HG02884 (cell line): ENCODE measurements around the gene KRT5.
"Not testable (repeated sequence)": the region's sequence is repeated elsewhere in the genome, so short reads cannot be mapped to it uniquely, and the experiment has no call there.

ENCODE experiments used
- ATAC-seq: cut with Tn5 transposase; IDR thresholded peaks from one replicate; pipeline ENCODE4 v1.9.1; 2021; ENCODE audit warnings: mild to moderate bottlenecking, moderate library complexity; ENCODE audit not compliant: unreplicated experiment

KRT5 gene

GRCh38 chr12:52497975-52498374 is 22.2 kb downstream of the KRT5 start:
- ATAC-seq = no peak

DNA sequence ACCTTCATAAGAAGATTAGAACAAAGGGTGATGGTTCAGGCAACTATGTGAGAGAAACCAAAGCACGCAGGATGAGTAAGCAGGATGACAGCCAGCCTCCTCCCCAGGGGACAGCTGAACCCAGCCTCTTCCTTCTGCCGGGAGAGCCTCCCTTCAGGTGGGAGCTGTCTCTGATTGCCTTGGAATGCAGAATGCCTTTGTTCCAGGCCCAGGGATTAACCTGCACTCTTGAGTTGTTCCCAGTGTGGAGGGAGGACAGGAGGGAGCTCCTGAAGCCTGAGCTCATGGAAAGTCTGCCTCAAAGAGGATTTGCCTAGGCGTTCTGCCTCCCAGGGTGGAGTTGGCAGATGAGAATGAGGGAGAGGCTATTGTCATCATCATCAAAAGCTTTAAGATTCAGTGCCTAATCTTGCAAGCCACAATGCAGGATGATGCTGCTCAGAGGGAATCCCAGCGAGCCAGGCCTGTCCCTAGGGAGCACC is 23.6 kb downstream of the KRT5 start:
- ATAC-seq = no peak

GRCh38 chr12:52496054-52496453 is 24.1 kb downstream of the KRT5 start:
- ATAC-seq = no peak

- no peak for ATAC-seq
Measured at GRCh38 chr12:52495389-52495788, 24.8 kb downstream of the KRT5 start.

- no peak for ATAC-seq
Measured at GRCh38 chr12:52494518-52494917, 25.7 kb downstream of the KRT5 start.

- no peak for ATAC-seq
Measured at GRCh38 chr12:52494100-52494499, 26.1 kb downstream of the KRT5 start.

DNA sequence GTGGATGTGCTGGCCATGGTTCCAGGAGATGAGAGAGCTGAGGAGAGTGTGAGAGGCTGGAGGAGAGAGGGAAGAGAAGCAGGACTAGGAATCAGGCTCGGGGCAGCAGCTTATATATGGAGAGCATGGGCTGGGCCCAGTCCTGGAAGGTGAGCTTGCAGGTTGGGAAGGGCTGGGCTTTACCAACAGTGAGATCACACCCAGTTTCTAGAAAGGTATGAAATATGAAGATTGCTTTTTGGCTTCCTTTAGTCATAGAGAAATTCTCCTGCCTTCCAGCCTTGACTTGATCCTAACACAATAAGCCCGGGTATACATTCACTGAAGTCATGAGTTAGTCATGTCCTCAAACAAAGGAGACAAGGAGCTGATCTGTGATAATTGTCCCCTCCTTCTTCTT is 27.0 kb downstream of the KRT5 start, which contains the start of gene KRT6A:
TSS of gene KRT6A (minus strand) at position 86 of the 400 bp plus-strand sequence. CDS start at position 17, 69 bp downstream.
- ATAC-seq = no peak

DNA sequence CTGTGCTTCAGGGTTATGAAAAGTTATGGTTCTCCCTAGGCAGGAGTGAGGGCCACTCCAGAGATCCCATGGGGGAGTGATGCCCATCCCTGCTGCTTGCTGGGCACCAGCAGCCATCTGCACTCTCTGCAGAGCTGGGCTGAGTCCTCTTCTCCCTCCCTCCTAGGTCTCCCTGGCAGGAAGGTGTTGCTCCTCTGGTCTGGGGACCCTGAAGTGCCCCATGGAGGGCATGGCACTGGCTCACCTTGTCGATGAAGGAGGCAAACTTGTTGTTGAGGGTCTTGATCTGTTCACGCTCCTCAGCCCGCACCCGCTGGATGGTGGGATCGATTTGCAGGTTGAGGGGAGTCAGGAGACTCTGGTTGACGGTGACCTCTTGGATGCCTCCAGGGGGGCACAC is 27.8 kb downstream of the KRT5 start:
- not testable (repeated sequence) for ATAC-seq

DNA sequence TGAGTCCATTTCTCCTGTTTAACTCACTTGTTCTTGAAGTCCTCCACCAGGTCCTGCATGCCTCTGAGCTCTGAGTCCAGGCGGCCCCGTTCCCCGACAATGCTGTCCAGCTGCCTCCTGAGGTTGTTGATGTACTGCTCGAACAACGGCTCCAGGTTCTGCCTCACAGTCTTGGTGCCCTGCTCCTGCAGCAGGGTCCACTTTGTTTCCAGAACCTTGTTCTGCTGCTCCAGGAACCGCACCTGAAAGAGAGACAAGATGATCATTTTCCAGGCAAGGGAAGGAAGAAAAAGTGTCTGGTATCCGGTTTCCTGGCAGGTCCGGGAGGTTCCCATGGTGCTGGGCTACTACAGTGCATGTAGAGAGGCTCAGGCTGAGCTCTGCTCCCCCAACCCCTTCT is 28.7 kb downstream of the KRT5 start:
- ATAC-seq = not testable (repeated sequence)

- ATAC-seq = no peak
Measured at GRCh38 chr12:52488736-52489135, 31.5 kb downstream of the KRT5 start.

DNA sequence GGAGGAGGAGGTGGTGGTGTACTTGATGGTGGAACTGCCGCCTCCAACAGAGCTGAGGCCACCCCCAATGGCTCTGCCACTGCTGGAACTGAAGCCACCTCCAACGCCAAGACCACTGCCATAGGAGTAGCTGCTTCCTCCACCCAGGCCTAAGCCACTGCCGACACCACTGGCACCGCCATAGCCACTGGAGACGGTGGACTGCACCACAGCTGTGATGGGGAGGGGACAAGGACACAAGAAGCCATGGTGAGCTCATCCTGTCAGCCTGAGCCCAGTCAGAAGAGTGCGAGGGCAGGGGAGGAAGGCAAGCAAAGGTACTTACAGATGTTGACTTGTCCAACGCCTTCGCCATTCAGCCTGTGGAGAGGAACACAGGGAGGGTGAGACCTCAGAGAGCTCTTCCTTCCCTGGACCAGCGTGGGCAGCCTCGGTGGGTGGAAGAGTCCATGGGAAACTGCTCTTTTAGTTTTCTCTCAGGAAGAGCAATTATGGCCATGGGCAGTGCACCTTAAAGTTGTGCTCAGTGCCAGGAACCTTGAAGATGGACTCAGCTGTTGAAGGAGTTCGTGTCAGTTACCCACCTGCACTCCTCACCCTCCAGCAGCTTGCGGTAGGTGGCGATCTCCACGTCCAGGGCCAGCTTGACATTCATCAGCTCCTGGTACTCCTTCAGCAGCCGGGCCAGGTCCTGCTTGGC is 32.3 kb downstream of the KRT5 start:
- not testable (repeated sequence) for ATAC-seq

- no peak for ATAC-seq
Measured at GRCh38 chr12:52487211-52487610, 33.0 kb downstream of the KRT5 start.

DNA sequence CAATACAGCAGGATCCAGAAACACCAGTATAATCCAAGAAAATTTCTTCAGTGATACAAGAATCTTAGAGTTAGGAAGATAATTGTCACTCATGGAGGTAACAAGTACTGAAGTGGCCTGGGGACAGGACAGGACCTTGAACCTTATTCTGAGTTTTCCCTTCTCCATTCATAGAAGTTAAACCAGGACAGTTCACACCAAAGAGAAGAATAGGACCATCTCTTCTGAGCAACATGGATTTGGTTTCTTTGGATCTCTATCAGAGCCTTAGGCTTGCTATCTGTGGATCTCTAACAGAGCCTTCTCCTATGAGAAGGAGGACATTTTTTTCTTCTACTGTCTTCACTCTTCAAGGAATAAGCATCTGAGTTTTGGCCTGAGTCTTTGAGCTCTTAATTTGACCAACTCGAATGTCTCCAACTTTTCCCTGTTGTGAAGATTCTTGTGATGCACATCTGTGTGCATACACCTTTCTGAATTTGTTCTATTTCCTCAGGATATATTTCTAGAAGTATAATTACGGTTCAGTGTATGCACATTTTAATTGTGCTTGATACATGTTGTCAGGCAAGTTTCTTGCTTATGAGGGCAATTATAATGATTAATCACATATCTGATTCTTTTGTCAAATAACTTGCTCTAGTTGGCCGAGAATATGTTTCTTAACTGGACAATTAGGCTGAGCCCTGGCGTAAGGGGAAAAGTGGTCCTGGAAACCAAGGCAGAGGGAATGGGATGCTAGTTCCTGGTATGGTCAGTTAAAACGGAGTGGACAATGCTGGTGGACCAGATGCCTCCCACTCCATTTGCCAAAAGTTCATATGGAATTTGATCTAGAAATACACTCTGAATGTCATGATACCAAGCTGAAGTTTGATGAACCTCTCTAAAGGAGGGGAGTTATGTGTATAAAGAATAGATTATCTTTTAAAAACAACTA is 33.8 kb downstream of the KRT5 start:
- no peak for ATAC-seq

DNA sequence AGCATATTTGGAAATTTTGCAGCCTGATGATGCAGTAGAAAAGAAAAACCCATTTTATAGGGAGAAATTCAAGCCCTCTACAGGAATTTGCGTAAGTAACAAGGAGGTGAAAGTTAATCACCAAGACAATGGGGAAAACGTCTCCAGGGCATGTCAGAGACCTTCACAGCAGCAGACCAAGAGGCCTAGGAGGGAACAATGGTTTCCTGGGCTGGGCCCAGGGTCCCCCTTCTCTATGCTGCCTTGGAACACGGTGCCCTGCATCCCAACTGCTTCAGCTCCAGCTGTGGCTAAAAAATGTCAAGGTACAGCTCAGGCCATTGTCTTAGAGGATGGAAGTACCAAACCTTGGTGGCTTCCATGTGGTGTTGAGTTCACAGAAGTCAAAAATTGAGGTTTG is 40.1 kb downstream of the KRT5 start:
- ATAC-seq = no peak

DNA sequence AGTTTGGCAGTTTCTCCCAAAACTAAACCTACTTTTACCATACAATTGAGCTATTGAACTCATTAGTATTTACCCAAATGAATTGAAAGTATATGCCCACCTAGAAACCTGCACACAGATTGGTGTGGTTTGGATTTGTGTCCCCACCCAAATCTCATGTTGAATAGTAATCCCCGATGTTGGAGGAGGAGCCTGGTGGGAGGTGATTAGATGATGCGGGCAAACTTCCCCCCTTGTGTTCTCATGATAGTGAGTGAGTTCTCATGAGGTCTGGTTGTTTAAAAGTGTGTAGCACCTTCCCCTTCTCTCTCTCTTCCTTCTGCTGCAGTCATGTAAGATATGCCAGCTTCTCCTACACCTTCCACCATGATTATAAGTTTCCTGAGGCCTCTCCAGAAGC is 42.5 kb downstream of the KRT5 start:
- no peak for ATAC-seq

DNA sequence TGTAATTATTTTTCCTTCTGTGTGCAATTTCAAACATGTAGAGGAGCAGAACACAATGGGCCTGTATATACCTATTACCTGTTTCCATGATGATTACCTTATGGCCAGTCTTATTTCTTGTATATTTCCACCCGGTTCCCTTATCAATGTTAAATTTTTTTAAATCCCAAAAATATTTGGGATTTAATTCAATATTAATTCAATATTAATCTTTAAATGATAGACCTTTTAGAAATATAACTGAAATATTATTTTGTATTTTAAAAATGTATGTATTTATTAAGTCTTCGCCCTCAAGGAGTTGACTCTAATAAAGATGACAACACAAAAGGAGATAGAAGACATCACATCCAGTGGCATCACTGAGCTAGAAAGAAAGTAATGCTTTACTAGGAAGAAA is 46.0 kb downstream of the KRT5 start:
- no peak for ATAC-seq

- no peak for ATAC-seq
Measured at GRCh38 chr12:52473768-52474167, 46.4 kb downstream of the KRT5 start, which contains the start of gene KRT6C. KRT6C (minus strand) TSS chr12:52473805; CDS start chr12:52473737, 68 bp downstream.

- ATAC-seq = no peak
Measured at GRCh38 chr12:52469853-52470252, 50.3 kb downstream of the KRT5 start.

DNA sequence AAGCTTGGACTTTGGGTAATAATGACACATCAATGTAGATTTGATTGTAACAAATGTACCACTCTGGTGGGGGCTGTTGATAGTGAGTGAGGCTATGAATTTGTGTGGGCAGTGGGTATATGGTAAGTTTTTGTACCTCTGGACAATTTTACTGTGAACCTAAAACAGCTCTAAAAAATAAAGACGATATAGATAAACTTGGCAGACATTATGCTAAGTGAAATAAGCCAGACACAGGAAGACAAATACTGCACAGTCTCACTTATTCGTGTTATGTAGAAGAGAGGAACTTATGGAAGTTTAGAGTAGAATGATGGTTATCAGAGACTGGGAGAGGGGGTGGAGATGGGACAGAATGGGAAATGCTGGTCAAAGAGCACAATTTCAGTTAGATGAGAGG is 55.3 kb downstream of the KRT5 start:
- no peak for ATAC-seq
